A673 (cell line): ENCODE results near the gene ADNP. TPM values are rescaled to one million over a fixed set of nuclear protein-coding genes. Genes with fewer than 3 reads are reported as not detected.

Experiments used
- BruUV-seq: library from RNA; stranded (reverse); fragments of 400-500 nt; replicated peaks from 2 replicates; lab custom pipeline; 2021; lab: Mats Ljungman, UMichigan
- CTCF ChIA-PET: fragments of 300-600 bp; sonication (Branson Sonifier 250); formaldehyde crosslinking; loops from one replicate; lab custom pipeline; 2022; ENCODE audit warnings: antibody characterized with exemption; lab: Charles Lee
- POLR2A ChIA-PET: fragments of 300-600 bp; sonication (Branson Sonifier 250); formaldehyde crosslinking; loops from one replicate; lab custom pipeline; 2022; ENCODE audit warnings: antibody characterized with exemption; ENCODE audit not compliant: low non-redundant PET; lab: Charles Lee
- DNase-seq: peaks from one replicate; pipeline ENCODE4 v3.0.0-alpha.2; 2015; ENCODE audit warnings: low spot score
- H3K27ac ChIP-seq: fragments of 200-600 bp; sonication (generic); 2 replicates; pipeline ENCODE4 v1.5.1; 2016; ENCODE audit warnings: mixed run types, low read depth, mild to moderate bottlenecking, mixed read lengths, antibody characterized with exemption, low read length; ENCODE audit not compliant: poor library complexity, severe bottlenecking
- H3K27me3 ChIP-seq: fragments of 200-600 bp; sonication (generic); replicated peaks from 2 replicates; pipeline ENCODE4 v1.6.1; 2017; ENCODE audit warnings: mixed run types, low read depth, mild to moderate bottlenecking, mixed read lengths, antibody characterized with exemption, low read length; ENCODE audit not compliant: insufficient read depth, poor library complexity
- H3K36me3 ChIP-seq: fragments of 200-600 bp; sonication (generic); 2 replicates; pipeline ENCODE4 v1.6.1; 2016; ENCODE audit warnings: mixed run types, mild to moderate bottlenecking, mixed read lengths, antibody characterized with exemption, low read length; ENCODE audit not compliant: insufficient read depth, poor library complexity, severe bottlenecking
- H3K4me1 ChIP-seq: fragments of 200-600 bp; sonication (generic); 2 replicates; pipeline ENCODE4 v1.6.1; 2017; ENCODE audit warnings: mixed run types, mild to moderate bottlenecking, mixed read lengths, antibody characterized with exemption, low read length; ENCODE audit not compliant: insufficient read depth, poor library complexity, severe bottlenecking
- H3K4me3 ChIP-seq: fragments of 200-600 bp; sonication (generic); 2 replicates; pipeline ENCODE4 v1.5.1; 2016; ENCODE audit warnings: low read depth, mixed run types, mild to moderate bottlenecking, mixed read lengths, low read length; ENCODE audit not compliant: poor library complexity, severe bottlenecking
- H3K9me3 ChIP-seq: fragments of 200-600 bp; sonication (generic); 2 replicates; pipeline ENCODE4 v1.6.1; 2016; ENCODE audit warnings: mixed run types, low read depth, mild to moderate bottlenecking, mixed read lengths, antibody characterized with exemption, low read length; ENCODE audit not compliant: poor library complexity, severe bottlenecking
- CTCF ChIP-seq: fragments of 300-800, 200-600 bp; sonication (generic); conservative IDR thresholded peaks from 2 replicates; pipeline ENCODE4 v1.5.1; 2017; ENCODE audit warnings: low read depth, mild to moderate bottlenecking, antibody characterized with exemption, low read length, moderate library complexity, mixed read lengths
- EZH2 ChIP-seq: fragments of 200-600 bp; sonication (generic); IDR thresholded peaks from 2 replicates; pipeline ENCODE4 v1.6.1; 2017; ENCODE audit warnings: borderline replicate concordance, low read depth, mild to moderate bottlenecking, mixed read lengths, antibody characterized with exemption, low read length; ENCODE audit not compliant: poor library complexity, severe bottlenecking
- intact Hi-C: fragments of 100-400 bp; cut with micrococcal nuclease; formaldehyde crosslinking; loops from one replicate; pipeline ENCODE4 v1.10.0; 2022; ENCODE audit not compliant: unreplicated experiment
- total RNA-seq: library from RNA; stranded (reverse); gene quantifications from 2 replicates; pipeline ENCODE4 v1.2.3, GENCODE V29; 2021

ADNP gene
- total RNA-seq, 1 experiment from 2014 or later = 108 TPM

- no peak overlapping the region for H3K27ac ChIP-seq
- no peak overlapping the region for H3K4me3 ChIP-seq
- BruUV-seq = no TSS peak
- peaks cover 5% of the 10 kb centered on the region for H3K4me1 ChIP-seq
- TF ChIP-seq CTCF = no peak
- H3K36me3 ChIP-seq = no peaks in the 10 kb centered on the region
- CTCF ChIA-PET = no interaction called here
- no peaks in the 10 kb centered on the region for H3K27me3 ChIP-seq
- DNase-seq = no peak
- POLR2A ChIA-PET = no interaction called here
- H3K9me3 ChIP-seq = no peaks in the 10 kb centered on the region
- intact Hi-C loops = no loop called here
Observed at GRCh38 chr20:50850721-50851286, 80.4 kb downstream of the ADNP start.

- H3K36me3 ChIP-seq = no peaks in the 10 kb centered on the region
- no peak overlapping the region for H3K27ac ChIP-seq
- POLR2A ChIA-PET = no interaction called here
- CTCF ChIA-PET = interaction anchor here (0.9 kb wide), 1 partner anchor 30 kb away, joined by 3 read pairs; no protein-coding TSS in a partner anchor
- BruUV-seq = no TSS peak
- no peak for TF ChIP-seq CTCF
- no peak for TF ChIP-seq EZH2
- no peak for DNase-seq
- peaks cover 5% of the 10 kb centered on the region for H3K4me1 ChIP-seq
- intact Hi-C loops = no loop called here
- no peaks in the 10 kb centered on the region for H3K27me3 ChIP-seq
- H3K4me3 ChIP-seq = no peak overlapping the region
- no peaks in the 10 kb centered on the region for H3K9me3 ChIP-seq
Observed at GRCh38 chr20:50848846-50849673, 82.2 kb downstream of the ADNP start.

DNA sequence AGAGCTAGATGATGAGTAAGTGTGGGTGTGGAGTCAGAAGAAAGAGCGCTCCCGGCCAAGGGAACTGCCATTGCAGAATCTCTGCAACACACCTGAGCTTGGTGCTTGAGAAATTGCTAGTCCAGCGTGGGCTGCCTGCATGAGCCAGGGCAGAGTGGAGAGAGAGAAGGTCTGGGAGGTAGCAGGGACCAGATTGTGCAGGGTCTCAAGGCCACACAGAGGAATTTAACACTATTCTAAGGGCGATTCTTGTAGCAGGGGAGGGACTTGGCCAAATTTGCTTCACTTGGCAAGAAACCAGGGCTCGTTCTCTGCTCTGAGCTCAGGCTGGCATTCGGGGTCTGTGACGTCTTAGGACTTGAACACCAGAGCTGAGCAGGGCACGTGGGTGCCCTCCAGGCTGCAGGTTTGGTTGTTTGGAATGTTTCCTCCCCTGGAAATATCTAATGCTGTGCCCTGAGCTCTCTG is 82.9 kb downstream of the ADNP start:
- H3K36me3 ChIP-seq = no peaks in the 10 kb centered on the region
- H3K4me3 ChIP-seq = no peak overlapping the region
- no peaks in the 10 kb centered on the region for H3K27me3 ChIP-seq
- intact Hi-C loops = no loop called here
- no peak overlapping the region for H3K27ac ChIP-seq
- ChIA-PET CTCF (interaction anchor here (0.6 to 0.9 kb wide), 2 partner anchors 30 to 189 kb away, joined by 3 read pairs; no protein-coding TSS in a partner anchor), POLR2A (no interaction called here)
- DNase-seq = no peak
- H3K4me1 ChIP-seq = peaks cover 5% of the 10 kb centered on the region
- no TSS peak for BruUV-seq
- no peaks in the 10 kb centered on the region for H3K9me3 ChIP-seq
- TF ChIP-seq CTCF (no peak), EZH2 (no peak)
